ENCODE data around the gene CRTC3. TPM values are rescaled to one million over a fixed set of nuclear protein-coding genes. Genes with fewer than 3 reads are reported as not detected.
"Not testable (repeated sequence)": the region's sequence is repeated elsewhere in the genome, so short reads cannot be mapped to it uniquely, and the experiment has no call there.

Gene CRTC3
- total and polyA plus RNA-seq, 2 of the 13 experiments (the other 11 are each of a cell fraction or from before 2014, with no cell fraction given) = 8.4 to 11.8 TPM

DNA sequence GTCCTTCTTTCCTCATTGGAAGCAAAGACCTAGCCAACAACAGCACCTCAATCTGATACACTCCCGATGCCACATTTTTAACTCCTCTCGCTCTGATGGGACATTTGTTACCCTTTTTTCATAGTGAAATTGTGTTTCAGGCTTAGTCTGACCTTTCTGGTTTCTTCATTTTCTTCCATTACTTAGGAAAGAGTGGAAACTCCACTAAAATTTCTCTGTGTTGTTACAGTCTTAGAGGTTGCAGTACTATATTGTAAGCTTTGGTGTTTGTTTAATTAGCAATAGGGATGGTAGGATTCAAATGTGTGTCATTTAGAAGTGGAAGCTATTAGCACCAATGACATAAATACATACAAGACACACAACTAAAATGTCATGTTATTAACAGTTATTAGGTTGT is 29.6 kb upstream of the CRTC3 start (continued):
- TF ChIP-seq CBX1 (IDR thresholded peaks at IDR 0.05; ENCODE audit: low read depth) = no peak
- TF ChIP-seq, protein P1, sequence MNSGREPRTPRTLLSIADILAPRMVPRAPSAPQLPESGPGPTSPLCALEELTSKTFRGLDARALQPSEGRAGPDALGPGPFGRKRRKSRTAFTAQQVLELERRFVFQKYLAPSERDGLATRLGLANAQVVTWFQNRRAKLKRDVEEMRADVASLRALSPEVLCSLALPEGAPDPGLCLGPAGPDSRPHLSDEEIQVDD (CRISPR knock-in tag; IDR thresholded peaks at IDR 0.05; ENCODE audit: borderline replicate concordance) = no peak
- no peak for TF ChIP-seq RFX1 (IDR thresholded peaks at IDR 0.05)

DNA sequence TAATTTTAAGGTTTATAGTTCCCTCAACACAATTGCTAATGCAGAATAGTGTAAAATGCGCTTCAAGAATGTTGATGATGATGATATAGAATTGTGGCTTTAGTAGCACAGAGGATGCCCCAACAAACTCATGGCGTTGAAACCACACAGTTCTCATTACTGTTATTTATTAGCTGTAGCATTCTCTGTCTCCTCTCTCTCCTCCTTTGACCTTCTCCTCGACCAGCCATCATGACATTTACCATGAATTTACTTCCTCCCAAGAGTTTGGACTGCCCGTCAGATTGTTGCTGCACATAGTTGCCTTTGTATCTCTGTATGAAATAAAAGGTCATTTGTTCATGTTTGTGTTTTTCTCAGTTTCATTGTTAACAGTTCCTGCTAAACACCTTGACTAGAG is 27.8 kb upstream of the CRTC3 start:
- ChIA-PET POLR2A (no interaction called here), CTCF (ENCODE audit: low intra/inter-chr PET ratio, low total read pairs) (no interaction called here)
- BruUV-seq (replicated peaks) = no TSS peak
- intact Hi-C loops (cut with micrococcal nuclease; ENCODE audit: unreplicated experiment) (no loop called here), in situ Hi-C loops (cut with HindIII; ENCODE audit: extremely low pct_ligation_motif_present, low pct_unique_long_range_greater_than_20kb) (no loop called here)
- H3K36me3 ChIP-seq (replicated peaks in 1 of 2; ENCODE audit: control insufficient read depth in 1 of 2, insufficient read depth in 2 of 2, low read length in 2 of 2) = peaks cover 3 to 20% of the 10 kb centered on the region in 2 experiments; a peak in 3 of 5 replicates
- no peaks in the 10 kb centered on the region for H4K20me1 ChIP-seq (ENCODE audit: insufficient read depth, low read length)
- no peaks in the 10 kb centered on the region for H3K9me3 ChIP-seq (ENCODE audit: low read length)
- no peak overlapping the region for H2AFZ ChIP-seq (ENCODE audit: low read length)
- no peak for FAIRE-seq
- no peak overlapping the region for H3K4me2 ChIP-seq (ENCODE audit: low read depth, low read length)
- TF ChIP-seq KDM4B (CRISPR knock-in tag; IDR thresholded peaks at IDR 0.05) = no peak
- DNase-seq (ENCODE audit: low spot score) = no peak
- 85% methylated on average over 4 of the region's 4 CpGs for WGBS (ENCODE audit: low lambda C conversion rate)
- no peaks in the 10 kb centered on the region for H3K27me3 ChIP-seq (ENCODE audit: control insufficient read depth in 1 of 2, insufficient read depth in 2 of 2, low read length in 2 of 2)
- no peak overlapping the region for H3K4me3 ChIP-seq (replicated peaks in 1 of 3; ENCODE audit: insufficient read depth in 1 of 3, low read depth in 2 of 3, low read length in 3 of 3)
- no peak for ATAC-seq
- H3K4me1 ChIP-seq (ENCODE audit: insufficient read depth, low read length) = no peaks in the 10 kb centered on the region
- H3K27ac ChIP-seq (ENCODE audit: extremely low read length, insufficient read depth, low read length) = no peak overlapping the region
- H3K79me2 ChIP-seq (ENCODE audit: insufficient read depth, low read length) = no peaks in the 10 kb centered on the region
- H3K9ac ChIP-seq (ENCODE audit: insufficient read depth, low read depth, low read length) = no peak overlapping the region

DNA sequence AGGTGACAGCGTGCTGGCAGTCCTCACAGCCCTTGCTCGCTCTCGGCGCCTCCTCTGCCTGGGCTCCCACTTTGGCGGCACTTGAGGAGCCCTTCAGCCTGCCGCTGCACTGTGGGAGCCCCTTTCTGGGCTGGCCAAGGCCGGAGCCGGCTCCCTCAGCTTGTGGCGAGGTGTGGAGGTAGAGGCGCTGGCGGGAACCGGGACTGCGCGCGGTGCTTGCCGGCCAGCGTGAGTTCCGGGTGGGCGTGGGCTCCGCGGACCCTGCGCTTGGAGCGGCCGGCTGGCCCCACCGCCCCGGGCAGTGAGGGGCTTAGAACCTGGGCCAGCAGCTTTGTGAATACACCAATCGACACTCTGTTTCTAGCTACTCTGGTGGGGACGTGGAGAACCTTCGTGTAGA is 18.9 kb upstream of the CRTC3 start:
- H3K4me3 ChIP-seq (replicated peaks in 1 of 3; ENCODE audit: insufficient read depth in 1 of 3, low read depth in 2 of 3, low read length in 3 of 3); BruUV-seq (replicated peaks); H2AFZ ChIP-seq (ENCODE audit: low read length); H3K4me2 ChIP-seq (ENCODE audit: low read depth, low read length); H3K79me2 ChIP-seq (ENCODE audit: insufficient read depth, low read length); H3K9ac ChIP-seq (ENCODE audit: insufficient read depth, low read depth, low read length); H3K36me3 ChIP-seq (replicated peaks in 1 of 2; ENCODE audit: control insufficient read depth in 1 of 2, insufficient read depth in 2 of 2, low read length in 2 of 2); H3K4me1 ChIP-seq (ENCODE audit: insufficient read depth, low read length); POLR2A ChIA-PET; CTCF ChIA-PET (ENCODE audit: low intra/inter-chr PET ratio, low total read pairs); H4K20me1 ChIP-seq (ENCODE audit: insufficient read depth, low read length); FAIRE-seq; in situ Hi-C loops (cut with HindIII; ENCODE audit: extremely low pct_ligation_motif_present, low pct_unique_long_range_greater_than_20kb); ATAC-seq; DNase-seq (ENCODE audit: low spot score); intact Hi-C loops (cut with micrococcal nuclease; ENCODE audit: unreplicated experiment); H3K27me3 ChIP-seq (ENCODE audit: control insufficient read depth in 1 of 2, insufficient read depth in 2 of 2, low read length in 2 of 2); H3K27ac ChIP-seq (ENCODE audit: extremely low read length, insufficient read depth, low read length): not testable (repeated sequence)
- 95% methylated on average over 6 of the region's 29 CpGs for WGBS (ENCODE audit: low lambda C conversion rate)
- peaks cover 14% of the 10 kb centered on the region; the same call in 1 of the 2 replicates for H3K9me3 ChIP-seq (ENCODE audit: low read length)

DNA sequence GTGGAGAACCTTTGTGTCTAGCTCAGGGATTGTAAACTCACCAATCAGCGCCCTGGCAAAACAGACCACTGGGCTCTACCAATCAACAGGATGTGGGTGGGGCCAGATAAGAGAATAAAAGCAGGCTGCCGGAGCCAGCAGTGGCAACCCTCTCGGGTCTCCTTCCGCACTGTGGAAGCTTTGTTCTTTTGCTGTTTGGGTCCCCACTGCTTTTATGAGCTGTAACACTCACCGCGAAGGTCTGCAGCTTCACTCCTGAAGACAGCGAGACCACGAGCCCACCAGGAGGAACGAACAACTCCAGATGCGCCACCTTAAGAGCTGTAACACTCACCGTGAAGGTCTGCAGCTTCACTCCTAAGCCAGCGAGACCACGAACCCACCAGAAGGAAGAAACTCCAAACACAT is 18.5 kb upstream of the CRTC3 start:
- H3K36me3 ChIP-seq (replicated peaks in 1 of 2; ENCODE audit: control insufficient read depth in 1 of 2, insufficient read depth in 2 of 2, low read length in 2 of 2); H4K20me1 ChIP-seq (ENCODE audit: insufficient read depth, low read length); H3K79me2 ChIP-seq (ENCODE audit: insufficient read depth, low read length); H2AFZ ChIP-seq (ENCODE audit: low read length); BruUV-seq (replicated peaks); DNase-seq (ENCODE audit: low spot score); in situ Hi-C loops (cut with HindIII; ENCODE audit: extremely low pct_ligation_motif_present, low pct_unique_long_range_greater_than_20kb); H3K4me3 ChIP-seq (replicated peaks in 1 of 3; ENCODE audit: insufficient read depth in 1 of 3, low read depth in 2 of 3, low read length in 3 of 3); intact Hi-C loops (cut with micrococcal nuclease; ENCODE audit: unreplicated experiment); H3K4me1 ChIP-seq (ENCODE audit: insufficient read depth, low read length); ATAC-seq; FAIRE-seq; CTCF ChIA-PET (ENCODE audit: low intra/inter-chr PET ratio, low total read pairs); POLR2A ChIA-PET; H3K27me3 ChIP-seq (ENCODE audit: control insufficient read depth in 1 of 2, insufficient read depth in 2 of 2, low read length in 2 of 2); H3K4me2 ChIP-seq (ENCODE audit: low read depth, low read length); H3K27ac ChIP-seq (ENCODE audit: extremely low read length, insufficient read depth, low read length); H3K9ac ChIP-seq (ENCODE audit: insufficient read depth, low read depth, low read length): not testable (repeated sequence)
- 18% methylated on average over 6 of the region's 13 CpGs for WGBS (ENCODE audit: low lambda C conversion rate)
- peaks cover 14% of the 10 kb centered on the region; the same call in 1 of the 2 replicates for H3K9me3 ChIP-seq (ENCODE audit: low read length)
